SW 1271 (cell line): ENCODE measurements around the gene CLTA.
A peak's percentile ranks its signal among the peaks of the same experiment; 100 is the strongest.
"Not testable (repeated sequence)": the region's sequence is repeated elsewhere in the genome, so short reads cannot be mapped to it uniquely, and the experiment has no call there.

ENCODE experiments used
- DNase-seq, 2 experiments: peaks; one replicate each; lab custom pipeline; 2025; lab: John Stamatoyannopoulos, UW

Gene CLTA

GRCh38 chr9:36239675-36240074 is 49.0 kb downstream of the CLTA start:
- not testable (repeated sequence) for DNase-seq

- no peak for DNase-seq
Measured at GRCh38 chr9:36245906-36246305, 55.2 kb downstream of the CLTA start.

GRCh38 chr9:36247356-36247755 is 56.6 kb downstream of the CLTA start:
- DNase-seq, result no peak

GRCh38 chr9:36248061-36248460 is 57.3 kb downstream of the CLTA start:
- DNase-seq, result peak in 1 of 2 experiments; percentile 14

GRCh38 chr9:36249189-36249588 is 58.5 kb downstream of the CLTA start:
- no peak for DNase-seq

- DNase-seq, result peak in 1 of 2 experiments; percentile 2
Measured at GRCh38 chr9:36250079-36250478, 59.4 kb downstream of the CLTA start.

GRCh38 chr9:36251428-36251827 is 60.7 kb downstream of the CLTA start:
- DNase-seq, result no peak

GRCh38 chr9:36258208-36258995 is 67.7 kb downstream of the CLTA start, which contains the start of gene GNE:
TSS of gene GNE (minus strand) at chr9:36258448. CDS start at chr9:36249355, 9,093 bp downstream.
- DNase-seq, result peak; percentile 74 to 82

- DNase-seq, result no peak
Measured at GRCh38 chr9:36258996-36259533, 68.3 kb downstream of the CLTA start.
